DND-41 (cell line): Measurements from ENCODE around the gene NKAIN2.

ENCODE experiments used
- ATAC-seq: fragments of 200-7000 bp; cut with Tn5 transposase; 3 replicates; pipeline ENCODE4 v1.9.1; 2021; ENCODE audit warnings: low read depth; ENCODE audit not compliant: insufficient read depth
- DNase-seq: peaks from one replicate; pipeline ENCODE4 v3.0.0-alpha.2; 2020
- H2AFZ ChIP-seq: 2 replicates; pipeline ENCODE4 v1.6.0; 2012; ENCODE audit warnings: low read depth, low read length
- H3K27ac ChIP-seq: 2 replicates; pipeline ENCODE4 v1.5.1; 2012; ENCODE audit warnings: low read length, inconsistent platforms
- H3K27me3 ChIP-seq: fragments of 200-600 bp; sonication (generic); 2 replicates; pipeline ENCODE4 v1.6.0; 2012; ENCODE audit warnings: low read length, mild to moderate bottlenecking, inconsistent platforms; ENCODE audit not compliant: insufficient read depth, poor library complexity
- H3K36me3 ChIP-seq: 2 replicates; pipeline ENCODE4 v1.5.1; 2012; ENCODE audit warnings: low read length, inconsistent platforms; ENCODE audit not compliant: insufficient read depth
- H3K4me1 ChIP-seq: 2 replicates; pipeline ENCODE4 v1.5.1; 2012; ENCODE audit warnings: mild to moderate bottlenecking, low read length; ENCODE audit not compliant: insufficient read depth
- H3K4me2 ChIP-seq: 2 replicates; pipeline ENCODE4 v1.6.0; 2012; ENCODE audit warnings: mild to moderate bottlenecking, moderate library complexity, low read length, inconsistent platforms; ENCODE audit not compliant: insufficient read depth
- H3K4me3 ChIP-seq, 2 experiments: fragments of 200-600 bp in 1 of 2; shearing (Covaris generic) in 1 of 2; 2 replicates each; pipeline ENCODE4 v1.5.1; 2012 to 2016; ENCODE audit warnings: inconsistent platforms in 2 of 2, low read length in 2 of 2, mild to moderate bottlenecking in 2 of 2, low read depth in 1 of 2, moderate library complexity in 1 of 2
- H3K79me2 ChIP-seq: 2 replicates; pipeline ENCODE4 v1.6.0; 2012; ENCODE audit warnings: low read length, inconsistent platforms; ENCODE audit not compliant: insufficient read depth
- H3K9ac ChIP-seq: 2 replicates; pipeline ENCODE4 v1.6.0; 2012; ENCODE audit warnings: low read depth, mild to moderate bottlenecking, inconsistent platforms, low read length, moderate library complexity
- H3K9me3 ChIP-seq: 2 replicates; pipeline ENCODE4 v1.5.1; 2012; ENCODE audit warnings: low read length, moderate library complexity, mild to moderate bottlenecking, inconsistent platforms; ENCODE audit not compliant: insufficient read depth, severe bottlenecking
- H4K20me1 ChIP-seq: 2 replicates; pipeline ENCODE4 v1.6.0; 2012; ENCODE audit warnings: low read length; ENCODE audit not compliant: insufficient read depth
- EZH2 ChIP-seq: IDR thresholded peaks from 3 replicates; pipeline ENCODE4 v1.6.1; 2012; ENCODE audit warnings: borderline replicate concordance, low read depth, mild to moderate bottlenecking, moderate library complexity, low read length, inconsistent platforms; ENCODE audit not compliant: severe bottlenecking
- TF ChIP-seq, protein P1 (sequence below): IDR thresholded peaks from 2 replicates; pipeline ENCODE4 v1.5.1; 2012; ENCODE audit warnings: borderline replicate concordance, low read length, moderate library complexity, mild to moderate bottlenecking; ENCODE audit not compliant: poor library complexity, severe bottlenecking; ENCODE audit errors: extremely low read depth

NKAIN2 gene

DNA sequence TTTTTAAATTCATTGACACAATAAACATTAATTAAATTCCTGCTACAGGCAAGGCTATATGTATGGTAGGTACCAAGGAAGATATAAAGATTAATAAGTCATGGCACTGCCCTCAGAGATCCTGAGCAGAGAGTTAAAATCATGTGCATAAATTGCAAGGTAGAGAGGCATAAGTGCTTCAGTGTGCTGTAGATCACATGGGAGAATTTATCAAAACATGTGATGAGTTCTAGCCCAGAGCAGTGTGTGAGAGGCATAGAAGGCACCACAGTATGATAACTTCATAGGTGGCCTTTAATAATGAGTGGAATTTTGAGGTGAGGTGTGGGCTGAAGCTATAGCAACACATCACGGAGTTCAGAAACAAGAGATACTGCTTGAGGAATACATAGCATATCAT lies 692.7 kb downstream of the NKAIN2 start:
- no peak for DNase-seq
- Histone ChIP-seq H2AFZ (no peak overlapping the region), H4K20me1 (no peaks in the 10 kb centered on the region)

DNA sequence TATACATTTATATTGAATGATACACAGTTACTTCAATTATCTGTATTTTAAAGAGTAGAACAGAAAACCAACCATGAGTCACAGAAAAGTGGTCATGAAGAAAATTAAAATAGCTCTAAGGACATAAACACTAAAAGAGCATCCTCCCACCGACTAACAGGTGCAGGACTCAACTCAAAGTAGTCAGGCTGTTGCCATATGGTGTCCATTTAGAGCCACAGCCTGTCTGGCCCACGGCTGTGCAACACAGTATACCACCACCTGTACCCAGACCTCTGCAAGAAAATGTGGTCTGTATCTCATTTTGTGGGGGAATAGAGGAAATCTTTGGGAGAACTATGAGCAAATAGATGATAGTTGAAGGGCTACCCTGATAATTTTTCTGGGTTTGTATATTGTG lies 708.8 kb downstream of the NKAIN2 start:
- Histone ChIP-seq H3K27me3 (no peaks in the 10 kb centered on the region), H3K79me2 (no peaks in the 10 kb centered on the region), H3K4me3 (no peak overlapping the region), H3K9ac (no peak overlapping the region), H3K4me1 (no peaks in the 10 kb centered on the region), H3K36me3 (no peaks in the 10 kb centered on the region), H3K27ac (no peak overlapping the region), H2AFZ (no peak overlapping the region), H4K20me1 (no peaks in the 10 kb centered on the region), H3K4me2 (no peak overlapping the region), H3K9me3 (no peaks in the 10 kb centered on the region)
- ATAC-seq: no peak
- no peak for DNase-seq
- TF ChIP-seq, protein P1, sequence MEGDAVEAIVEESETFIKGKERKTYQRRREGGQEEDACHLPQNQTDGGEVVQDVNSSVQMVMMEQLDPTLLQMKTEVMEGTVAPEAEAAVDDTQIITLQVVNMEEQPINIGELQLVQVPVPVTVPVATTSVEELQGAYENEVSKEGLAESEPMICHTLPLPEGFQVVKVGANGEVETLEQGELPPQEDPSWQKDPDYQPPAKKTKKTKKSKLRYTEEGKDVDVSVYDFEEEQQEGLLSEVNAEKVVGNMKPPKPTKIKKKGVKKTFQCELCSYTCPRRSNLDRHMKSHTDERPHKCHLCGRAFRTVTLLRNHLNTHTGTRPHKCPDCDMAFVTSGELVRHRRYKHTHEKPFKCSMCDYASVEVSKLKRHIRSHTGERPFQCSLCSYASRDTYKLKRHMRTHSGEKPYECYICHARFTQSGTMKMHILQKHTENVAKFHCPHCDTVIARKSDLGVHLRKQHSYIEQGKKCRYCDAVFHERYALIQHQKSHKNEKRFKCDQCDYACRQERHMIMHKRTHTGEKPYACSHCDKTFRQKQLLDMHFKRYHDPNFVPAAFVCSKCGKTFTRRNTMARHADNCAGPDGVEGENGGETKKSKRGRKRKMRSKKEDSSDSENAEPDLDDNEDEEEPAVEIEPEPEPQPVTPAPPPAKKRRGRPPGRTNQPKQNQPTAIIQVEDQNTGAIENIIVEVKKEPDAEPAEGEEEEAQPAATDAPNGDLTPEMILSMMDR: no peak
- no peak for TF ChIP-seq EZH2

More for the DNA sequence above, 692.7 kb downstream of the NKAIN2 start:
- no peaks in the 10 kb centered on the region for H3K27me3 ChIP-seq
- H3K4me3 ChIP-seq: no peak overlapping the region
- H3K4me1 ChIP-seq: no peaks in the 10 kb centered on the region
- no peaks in the 10 kb centered on the region for H3K36me3 ChIP-seq
- ATAC-seq: no peak
- no peaks in the 10 kb centered on the region for H3K79me2 ChIP-seq
- H3K9ac ChIP-seq: no peak overlapping the region
- H3K4me2 ChIP-seq: no peak overlapping the region
- TF ChIP-seq EZH2: no peak
- TF ChIP-seq, protein P1: no peak
- no peak overlapping the region for H3K27ac ChIP-seq
- H3K9me3 ChIP-seq: no peaks in the 10 kb centered on the region

DNA sequence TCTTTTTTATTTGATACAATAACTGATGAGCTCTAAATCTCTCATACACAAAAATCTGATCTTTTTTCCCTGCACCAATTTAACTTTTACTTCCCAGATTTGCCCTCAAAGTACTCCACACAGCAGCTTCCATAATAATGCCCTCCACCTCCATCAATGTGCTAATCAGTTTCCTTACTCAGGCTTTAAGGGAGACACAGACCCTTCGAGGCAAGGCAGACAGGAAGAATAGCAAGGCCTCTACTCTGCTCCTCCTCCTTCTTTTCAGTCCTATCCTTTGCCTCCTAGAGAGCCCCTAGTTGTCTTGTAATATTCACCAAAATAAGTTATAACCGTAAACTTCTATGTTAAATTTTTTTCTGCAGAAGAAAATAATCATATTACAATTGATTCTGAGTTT lies 713.7 kb downstream of the NKAIN2 start:
- H3K27me3 ChIP-seq: no peaks in the 10 kb centered on the region
- H3K27ac ChIP-seq: no peak overlapping the region
- H2AFZ ChIP-seq: no peak overlapping the region
- H3K9ac ChIP-seq: no peak overlapping the region
- no peak overlapping the region for H3K4me3 ChIP-seq
- no peak for DNase-seq
- H3K79me2 ChIP-seq: no peaks in the 10 kb centered on the region
- no peaks in the 10 kb centered on the region for H3K36me3 ChIP-seq
- H4K20me1 ChIP-seq: no peaks in the 10 kb centered on the region
- no peak overlapping the region for H3K4me2 ChIP-seq
- no peaks in the 10 kb centered on the region for H3K9me3 ChIP-seq
- H3K4me1 ChIP-seq: no peaks in the 10 kb centered on the region
- TF ChIP-seq, protein P1: no peak
- TF ChIP-seq EZH2: no peak
- no peak for ATAC-seq

DNA sequence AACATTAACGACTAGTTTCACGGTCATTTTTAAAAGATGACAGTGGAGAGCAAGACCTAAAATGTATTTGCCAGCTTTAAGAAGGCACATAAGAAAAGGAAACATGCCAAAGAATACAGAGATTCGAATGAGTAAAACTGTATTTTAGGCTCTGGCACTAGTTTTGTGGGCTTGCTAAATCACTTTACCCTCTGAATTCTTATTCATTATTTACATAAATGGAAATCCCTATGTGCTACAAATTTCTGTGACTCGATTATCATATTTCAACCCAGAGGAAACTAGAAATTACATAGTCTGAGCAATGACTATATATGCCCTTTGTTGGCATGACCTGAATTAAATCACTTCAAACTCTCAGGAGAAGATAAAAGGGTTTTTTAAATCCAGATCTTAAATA lies 716.8 kb downstream of the NKAIN2 start:
- no peaks in the 10 kb centered on the region for H3K27me3 ChIP-seq
- no peaks in the 10 kb centered on the region for H3K9me3 ChIP-seq
- no peak overlapping the region for H3K9ac ChIP-seq
- H4K20me1 ChIP-seq: no peaks in the 10 kb centered on the region
- ATAC-seq (no peak), DNase-seq (no peak)
- H3K4me3 ChIP-seq: no peak overlapping the region
- H3K4me1 ChIP-seq: no peaks in the 10 kb centered on the region
- no peak overlapping the region for H3K4me2 ChIP-seq
- no peak overlapping the region for H3K27ac ChIP-seq
- H3K79me2 ChIP-seq: no peaks in the 10 kb centered on the region
- TF ChIP-seq, protein P1: no peak
- no peaks in the 10 kb centered on the region for H3K36me3 ChIP-seq
- no peak overlapping the region for H2AFZ ChIP-seq
